GM18867 (cell line): ENCODE measurements around the gene ZNF438.
"Not testable (repeated sequence)": the region's sequence is repeated elsewhere in the genome, so short reads cannot be mapped to it uniquely, and the experiment has no call there.

ENCODE experiments used
- ATAC-seq: cut with Tn5 transposase; IDR thresholded peaks from one replicate; pipeline ENCODE4 v1.9.1; 2021; ENCODE audit warnings: mild to moderate bottlenecking, moderate library complexity; ENCODE audit not compliant: unreplicated experiment

The ZNF438 gene

DNA sequence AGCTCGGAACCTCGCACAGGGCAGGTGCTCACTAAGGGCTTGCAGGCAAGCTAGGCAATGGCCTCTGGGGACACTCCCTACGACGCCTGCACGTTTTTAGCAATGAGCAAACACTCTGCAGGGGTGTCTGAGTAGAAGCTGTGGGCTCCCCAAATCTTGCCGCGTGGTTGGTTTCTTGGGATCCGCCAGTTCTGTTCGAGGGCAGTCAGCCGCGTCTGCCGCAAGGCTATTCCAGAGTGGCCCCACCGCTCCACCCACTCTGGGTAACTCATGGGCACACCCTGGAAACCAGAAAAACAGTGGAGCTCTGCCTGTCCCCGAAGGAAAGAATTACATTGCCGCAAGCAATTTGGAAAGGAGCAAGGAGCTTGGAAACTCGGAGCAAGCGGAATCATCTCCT, 212.8 kb downstream of the ZNF438 start:
- ATAC-seq, result no peak

DNA sequence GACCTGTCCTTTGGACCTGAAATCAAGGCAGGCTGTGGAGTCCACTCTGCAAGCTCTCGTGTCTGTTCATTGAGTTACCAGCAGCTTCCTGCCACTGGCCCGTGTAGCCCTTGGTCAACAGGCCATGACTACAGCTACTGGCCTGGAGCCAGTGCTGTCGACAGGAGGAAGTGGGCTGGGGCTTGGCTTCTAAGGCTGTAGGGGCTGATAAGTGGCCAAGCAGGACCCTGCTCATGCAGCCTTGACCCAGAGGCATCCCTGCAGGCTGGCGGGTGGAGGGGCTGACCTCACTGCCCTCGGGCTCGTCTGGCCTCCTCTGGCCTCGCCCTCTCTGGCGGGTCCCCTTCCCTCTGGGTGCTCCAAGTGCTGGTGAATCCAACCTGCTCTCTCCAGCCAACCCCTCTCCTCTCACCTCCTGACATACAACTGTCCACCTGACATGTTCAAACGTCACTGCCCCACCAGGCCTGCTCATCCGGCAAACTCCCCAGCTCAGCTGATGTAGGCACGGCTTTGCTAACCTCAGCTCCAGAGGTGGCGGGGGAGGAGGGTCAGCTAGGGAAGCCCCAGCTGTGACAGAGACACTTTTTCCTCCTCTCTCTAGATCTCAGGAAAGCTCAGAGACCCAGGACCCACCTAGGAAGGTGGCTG, 213.5 kb downstream of the ZNF438 start:
- ATAC-seq, result no peak

DNA sequence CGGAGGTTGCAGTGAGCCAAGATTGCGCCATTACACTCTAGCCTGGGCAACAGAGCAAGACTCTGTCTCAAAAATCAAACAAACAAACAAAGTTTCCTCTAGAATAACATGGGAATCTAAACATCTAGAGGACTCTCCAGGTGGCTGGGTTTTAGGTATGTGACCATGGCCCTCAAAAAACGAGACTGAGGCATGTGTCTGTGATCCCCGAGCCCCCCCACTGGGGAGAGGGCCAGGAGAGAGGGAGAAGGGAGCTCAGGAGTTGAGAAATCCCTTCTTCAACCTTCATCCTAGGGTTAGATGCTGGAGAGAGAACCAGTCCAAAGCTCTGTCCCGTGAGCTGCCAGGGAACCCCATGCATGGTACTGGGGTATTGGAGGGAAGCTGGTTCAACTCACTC, 214.1 kb downstream of the ZNF438 start:
- no peak for ATAC-seq

DNA sequence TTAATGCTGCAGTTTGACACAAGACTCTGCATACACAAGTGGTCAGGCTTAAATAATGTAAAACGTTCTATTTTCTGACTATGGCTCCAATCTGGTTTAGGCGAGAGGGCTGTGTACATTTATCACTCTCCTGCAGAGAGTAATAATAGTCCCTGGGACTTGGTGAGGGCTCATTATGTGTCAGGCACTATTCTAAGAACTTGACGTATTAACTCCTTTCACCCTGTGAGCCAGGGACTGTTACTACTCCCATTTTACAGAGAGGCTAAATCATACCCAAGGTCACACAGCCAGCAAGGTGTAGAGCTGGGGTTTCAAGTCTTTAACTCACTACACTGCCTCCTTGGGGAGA, 214.9 kb downstream of the ZNF438 start:
- no peak for ATAC-seq

- ATAC-seq, result no peak
These were observed 215.4 kb downstream of the ZNF438 start for GRCh38 chr10:30816159-30816819.

DNA sequence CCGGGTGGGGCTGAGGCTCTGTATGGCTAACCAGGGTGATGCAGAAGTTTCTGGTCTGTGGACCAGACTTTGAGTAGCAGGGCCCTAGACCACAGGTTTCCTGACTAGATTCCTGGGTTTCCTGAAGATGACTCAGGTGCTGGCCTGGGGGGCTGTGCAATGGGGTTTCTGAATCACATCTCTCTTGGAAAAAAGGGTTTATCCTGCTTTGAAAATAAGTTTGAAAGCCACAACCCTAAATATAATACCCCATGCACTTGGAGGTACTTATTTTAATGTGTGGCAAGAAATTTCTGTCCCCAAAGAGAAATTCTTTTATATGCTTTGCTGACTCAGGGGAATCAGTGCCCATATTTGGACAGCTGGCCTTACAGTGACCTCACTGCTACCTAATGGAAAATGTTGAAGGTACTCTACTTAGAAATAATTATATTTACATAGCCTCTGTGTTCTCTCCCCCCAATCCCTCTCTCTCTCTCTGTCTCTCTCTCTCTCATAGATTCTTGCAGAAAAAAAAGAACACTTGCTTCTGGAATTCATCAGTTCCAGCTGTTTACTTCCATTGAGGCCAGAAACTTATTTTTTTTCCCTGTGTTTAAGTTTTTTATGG, 217.7 kb downstream of the ZNF438 start:
- no peak for ATAC-seq

GRCh38 chr10:30812018-30812851, 219.4 kb downstream of the ZNF438 start:
- no peak for ATAC-seq

GRCh38 chr10:30811276-30812017, 220.2 kb downstream of the ZNF438 start:
- ATAC-seq, result no peak

- ATAC-seq, result no peak
These were observed 221.2 kb downstream of the ZNF438 start for GRCh38 chr10:30810416-30810815.

DNA sequence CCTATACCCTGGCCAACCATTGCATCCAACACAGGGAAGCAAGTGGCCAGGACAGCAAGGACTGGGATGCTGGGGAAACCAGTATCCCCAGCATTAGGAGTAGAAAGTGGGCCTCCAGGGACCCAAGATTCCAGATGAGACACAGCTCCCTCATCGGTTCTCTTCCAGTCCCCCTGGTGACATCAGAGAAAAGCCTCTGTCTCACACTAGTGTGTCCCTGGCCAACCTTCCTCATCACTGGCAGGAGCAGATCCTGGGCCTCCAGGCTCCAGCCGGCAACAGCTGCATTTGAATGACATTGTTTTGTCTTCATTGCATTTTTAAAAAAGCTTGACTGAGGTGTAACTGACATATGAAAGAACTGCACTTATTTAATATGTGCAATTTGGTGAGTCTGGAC, 224.8 kb downstream of the ZNF438 start:
- no peak for ATAC-seq

GRCh38 chr10:30805061-30805460, 226.6 kb downstream of the ZNF438 start:
- ATAC-seq, result no peak

DNA sequence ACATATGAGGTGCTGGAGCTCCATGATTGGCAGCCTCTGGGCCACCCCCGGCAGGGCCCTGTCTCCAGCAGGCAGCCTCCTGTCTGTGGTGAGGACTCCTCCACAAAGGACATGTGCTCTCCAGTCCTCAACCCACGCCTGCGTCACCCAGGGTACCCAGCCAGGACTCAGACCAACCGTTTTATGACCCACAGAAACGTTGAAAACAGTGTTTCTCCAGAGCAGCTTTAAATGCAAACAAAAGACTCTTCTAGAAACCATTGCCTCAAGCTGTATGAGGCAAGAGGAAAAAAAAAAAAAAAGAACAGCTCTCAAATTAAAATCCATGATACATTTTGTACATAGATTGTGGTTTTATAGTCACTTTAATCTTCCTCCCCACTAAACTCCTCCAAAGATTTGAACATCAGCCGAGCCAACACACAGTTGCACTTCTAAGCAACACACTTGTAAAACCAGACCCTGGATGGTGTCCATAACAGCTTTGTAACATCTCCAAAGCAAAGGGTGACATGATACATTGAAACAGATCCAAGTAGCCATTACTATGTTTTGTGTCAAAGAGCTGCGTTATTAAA, 227.1 kb downstream of the ZNF438 start:
- no peak for ATAC-seq

- ATAC-seq, result no peak
These were observed 227.8 kb downstream of the ZNF438 start for GRCh38 chr10:30803892-30804322.

GRCh38 chr10:30803058-30803457, 228.6 kb downstream of the ZNF438 start:
- ATAC-seq, result no peak

- ATAC-seq, result no peak
These were observed 231.3 kb downstream of the ZNF438 start for GRCh38 chr10:30800368-30800767.

GRCh38 chr10:30798646-30799185, 232.9 kb downstream of the ZNF438 start:
- ATAC-seq, result no peak

- ATAC-seq, result not testable (repeated sequence)
These were observed 236.6 kb downstream of the ZNF438 start for GRCh38 chr10:30795024-30795423.
